ENCODE measurements around the gene FOXP2. TPM values are rescaled to one million over a fixed set of nuclear protein-coding genes. Genes with fewer than 3 reads are reported as not detected.

FOXP2 gene
- total RNA-seq, 2 donors from 2014 or later: 13.3 to 14.9 TPM

DNA sequence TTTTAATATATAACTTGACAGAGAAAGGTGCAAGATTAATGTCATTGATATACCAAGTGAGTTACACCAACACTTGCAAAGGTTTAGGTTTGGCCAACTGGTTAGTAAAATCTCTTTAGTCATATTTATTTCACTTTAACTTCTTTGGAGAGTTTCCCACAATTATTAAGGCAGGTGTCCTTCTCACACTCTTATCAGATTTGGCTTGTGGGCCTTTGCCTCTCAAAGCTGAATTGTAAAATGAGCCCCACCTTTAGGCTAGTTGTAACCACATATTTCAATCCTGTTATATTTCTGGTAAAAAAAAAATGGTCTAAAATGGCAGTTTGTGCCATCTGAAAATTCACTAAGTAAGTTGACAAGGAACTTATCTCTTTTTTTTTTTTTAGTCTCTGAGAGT lies 26.6 kb upstream of the FOXP2 start:
- Mint-ChIP-seq H3K9me3 (no peaks in the 10 kb centered on the region), H3K36me3 (ENCODE audit: low read depth) (peaks cover 3% of the 10 kb centered on the region), H3K27ac (no peak overlapping the region), H3K4me3 (no peak overlapping the region), H3K4me1 (no peaks in the 10 kb centered on the region), H3K27me3 (ENCODE audit: insufficient read depth) (no peaks in the 10 kb centered on the region)
- H3K27ac ChIP-seq (ENCODE audit: low read depth, low read length): no peak overlapping the region
- DNase-seq: no peak
- H3K9ac ChIP-seq (ENCODE audit: extremely low read depth, low read length, poor library complexity, severe bottlenecking): no peak overlapping the region
- no peak overlapping the region for H3K4me3 ChIP-seq (ENCODE audit: low read length)
- H3K27me3 ChIP-seq (ENCODE audit: control insufficient read depth, insufficient read depth, low read length, poor library complexity, severe bottlenecking): no peaks in the 10 kb centered on the region
- H3K9me3 ChIP-seq (ENCODE audit: control insufficient read depth, low read length): no peaks in the 10 kb centered on the region
- no peaks in the 10 kb centered on the region for H3K36me3 ChIP-seq (ENCODE audit: control insufficient read depth, insufficient read depth, low read length)
- TF ChIP-seq, protein P1, sequence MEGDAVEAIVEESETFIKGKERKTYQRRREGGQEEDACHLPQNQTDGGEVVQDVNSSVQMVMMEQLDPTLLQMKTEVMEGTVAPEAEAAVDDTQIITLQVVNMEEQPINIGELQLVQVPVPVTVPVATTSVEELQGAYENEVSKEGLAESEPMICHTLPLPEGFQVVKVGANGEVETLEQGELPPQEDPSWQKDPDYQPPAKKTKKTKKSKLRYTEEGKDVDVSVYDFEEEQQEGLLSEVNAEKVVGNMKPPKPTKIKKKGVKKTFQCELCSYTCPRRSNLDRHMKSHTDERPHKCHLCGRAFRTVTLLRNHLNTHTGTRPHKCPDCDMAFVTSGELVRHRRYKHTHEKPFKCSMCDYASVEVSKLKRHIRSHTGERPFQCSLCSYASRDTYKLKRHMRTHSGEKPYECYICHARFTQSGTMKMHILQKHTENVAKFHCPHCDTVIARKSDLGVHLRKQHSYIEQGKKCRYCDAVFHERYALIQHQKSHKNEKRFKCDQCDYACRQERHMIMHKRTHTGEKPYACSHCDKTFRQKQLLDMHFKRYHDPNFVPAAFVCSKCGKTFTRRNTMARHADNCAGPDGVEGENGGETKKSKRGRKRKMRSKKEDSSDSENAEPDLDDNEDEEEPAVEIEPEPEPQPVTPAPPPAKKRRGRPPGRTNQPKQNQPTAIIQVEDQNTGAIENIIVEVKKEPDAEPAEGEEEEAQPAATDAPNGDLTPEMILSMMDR (conservative IDR thresholded peaks at IDR 0.05): no peak
- H3K4me1 ChIP-seq (ENCODE audit: control insufficient read depth, insufficient read depth, low read length): no peaks in the 10 kb centered on the region

DNA sequence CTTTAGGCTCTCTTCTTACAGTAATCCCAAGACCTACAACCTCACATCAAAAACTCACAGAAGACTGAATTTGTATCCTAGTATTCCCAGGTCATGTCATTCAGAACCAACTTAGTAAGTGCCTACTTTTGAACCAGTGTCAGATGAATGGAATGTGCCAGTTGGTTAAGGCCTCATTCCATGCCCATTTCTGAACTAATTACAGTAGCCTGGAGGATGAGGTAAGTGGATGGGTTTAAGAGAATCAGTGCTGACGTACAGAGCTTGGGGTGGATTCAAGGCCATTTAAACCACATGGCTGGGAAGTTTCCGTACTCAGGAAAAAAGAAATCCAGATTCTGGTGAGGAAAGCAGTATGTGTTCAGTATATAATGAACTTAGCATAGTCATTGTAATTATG lies 21.9 kb upstream of the FOXP2 start:
- no peak overlapping the region for H3K27ac ChIP-seq (ENCODE audit: low read depth, low read length)
- H3K9ac ChIP-seq (ENCODE audit: extremely low read depth, low read length, poor library complexity, severe bottlenecking): no peak overlapping the region
- no peak overlapping the region for H3K27ac Mint-ChIP-seq
- H3K4me1 ChIP-seq (ENCODE audit: control insufficient read depth, insufficient read depth, low read length): no peaks in the 10 kb centered on the region
- no peaks in the 10 kb centered on the region for H3K36me3 Mint-ChIP-seq (ENCODE audit: low read depth)
- H3K4me3 ChIP-seq (ENCODE audit: low read length): no peak overlapping the region
- WGBS, 2 experiments (ENCODE audit: insufficient coverage in 1 of 2, insufficient read length in 1 of 2): 92 to 100% methylated on average over 2 of the region's 2 CpGs
- no peaks in the 10 kb centered on the region for H3K9me3 Mint-ChIP-seq
- no peak overlapping the region for H3K4me3 Mint-ChIP-seq
- TF ChIP-seq, protein P1 (conservative IDR thresholded peaks at IDR 0.05): no peak
- no peaks in the 10 kb centered on the region for H3K27me3 ChIP-seq (ENCODE audit: control insufficient read depth, insufficient read depth, low read length, poor library complexity, severe bottlenecking)
- H3K36me3 ChIP-seq (ENCODE audit: control insufficient read depth, insufficient read depth, low read length): no peaks in the 10 kb centered on the region
- DNase-seq: no peak
- H3K4me1 Mint-ChIP-seq: no peaks in the 10 kb centered on the region
- no peaks in the 10 kb centered on the region for H3K9me3 ChIP-seq (ENCODE audit: control insufficient read depth, low read length)
- no peaks in the 10 kb centered on the region for H3K27me3 Mint-ChIP-seq (ENCODE audit: insufficient read depth)

GRCh38 chr7:114402876-114403635 lies 11.6 kb upstream of the FOXP2 start:
- Mint-ChIP-seq H3K27me3 (ENCODE audit: insufficient read depth) (peaks cover 4% of the 10 kb centered on the region), H3K4me3 (no peak overlapping the region), H3K9me3 (no peaks in the 10 kb centered on the region), H3K36me3 (ENCODE audit: low read depth) (peaks cover 2% of the 10 kb centered on the region), H3K4me1 (peaks cover 39% of the 10 kb centered on the region), H3K27ac (peak overlapping the region; percentile 86)
- TF ChIP-seq, protein P1 (conservative IDR thresholded peaks at IDR 0.05): no peak
- Histone ChIP-seq H3K36me3 (ENCODE audit: control insufficient read depth, insufficient read depth, low read length) (no peaks in the 10 kb centered on the region), H3K4me3 (ENCODE audit: low read length) (no peak overlapping the region), H3K27me3 (ENCODE audit: control insufficient read depth, insufficient read depth, low read length, poor library complexity, severe bottlenecking) (no peaks in the 10 kb centered on the region), H3K4me1 (ENCODE audit: control insufficient read depth, insufficient read depth, low read length) (peaks cover 15% of the 10 kb centered on the region), H3K9me3 (ENCODE audit: control insufficient read depth, low read length) (no peaks in the 10 kb centered on the region), H3K27ac (ENCODE audit: low read depth, low read length) (no peak overlapping the region), H3K9ac (ENCODE audit: extremely low read depth, low read length, poor library complexity, severe bottlenecking) (no peak overlapping the region)
- no peak for DNase-seq
- WGBS, 2 experiments (ENCODE audit: insufficient coverage in 1 of 2, insufficient read length in 1 of 2): 88% methylated on average over 2 of the region's 2 CpGs; no CpG with 5 or more reads in 1 of the 2 experiments

All from endodermal cell (in vitro differentiated cells).